ENCODE results near the gene LRGUK.
"Not testable (repeated sequence)": the region's sequence is repeated elsewhere in the genome, so short reads cannot be mapped to it uniquely, and the experiment has no call there.

The LRGUK gene

GRCh38 chr7:134126966-134127848 is at the start of gene LRGUK:
Gene LRGUK (plus strand): TSS chr7:134127340. CDS start chr7:134127368, 28 bp downstream.
- no peak for DNase-seq (ENCODE audit: low read depth, low spot score)

GRCh38 chr7:134077560-134077959 is 49.6 kb upstream of the LRGUK start:
- DNase-seq (ENCODE audit: low read depth, low spot score) = not testable (repeated sequence)

GRCh38 chr7:134078991-134079390 is 48.1 kb upstream of the LRGUK start:
- no peak for DNase-seq (ENCODE audit: low read depth, low spot score)

- DNase-seq (ENCODE audit: low read depth, low spot score) = no peak
Measured at GRCh38 chr7:134081695-134082094, 45.4 kb upstream of the LRGUK start.

GRCh38 chr7:134083766-134084487 is 43.2 kb upstream of the LRGUK start:
- DNase-seq (ENCODE audit: low read depth, low spot score) = no peak

- DNase-seq (ENCODE audit: low read depth, low spot score) = no peak
Measured at GRCh38 chr7:134084488-134085144, 42.5 kb upstream of the LRGUK start.

GRCh38 chr7:134085311-134085710 is 41.8 kb upstream of the LRGUK start:
- no peak for DNase-seq (ENCODE audit: low read depth, low spot score)

GRCh38 chr7:134086998-134087735 is 40.0 kb upstream of the LRGUK start:
- no peak for DNase-seq (ENCODE audit: low read depth, low spot score)

- no peak for DNase-seq (ENCODE audit: low read depth, low spot score)
Measured at GRCh38 chr7:134088199-134088598, 38.9 kb upstream of the LRGUK start.

- no peak for DNase-seq (ENCODE audit: low read depth, low spot score)
Measured at GRCh38 chr7:134089446-134089845, 37.7 kb upstream of the LRGUK start.

GRCh38 chr7:134098072-134098471 is 29.1 kb upstream of the LRGUK start:
- DNase-seq (ENCODE audit: low read depth, low spot score) = no peak

GRCh38 chr7:134101716-134102115 is 25.4 kb upstream of the LRGUK start:
- no peak for DNase-seq (ENCODE audit: low read depth, low spot score)

- no peak for DNase-seq (ENCODE audit: low read depth, low spot score)
Measured at GRCh38 chr7:134104166-134104565, 23.0 kb upstream of the LRGUK start.

GRCh38 chr7:134105841-134106240 is 21.3 kb upstream of the LRGUK start:
- no peak for DNase-seq (ENCODE audit: low read depth, low spot score)

GRCh38 chr7:134108802-134109201 is 18.3 kb upstream of the LRGUK start:
- DNase-seq (ENCODE audit: low read depth, low spot score) = no peak

GRCh38 chr7:134113655-134114054 is 13.5 kb upstream of the LRGUK start:
- no peak for DNase-seq (ENCODE audit: low read depth, low spot score)

- no peak for DNase-seq (ENCODE audit: low read depth, low spot score)
Measured at GRCh38 chr7:134114992-134115391, 12.1 kb upstream of the LRGUK start.

GRCh38 chr7:134120405-134120804 is 6.7 kb upstream of the LRGUK start:
- no peak for DNase-seq (ENCODE audit: low read depth, low spot score)

GRCh38 chr7:134121632-134122139 is 5.5 kb upstream of the LRGUK start:
- DNase-seq (ENCODE audit: low read depth, low spot score) = no peak

GRCh38 chr7:134122980-134123379 is 4.2 kb upstream of the LRGUK start:
- no peak for DNase-seq (ENCODE audit: low read depth, low spot score)

- no peak for DNase-seq (ENCODE audit: low read depth, low spot score)
Measured at GRCh38 chr7:134126146-134126545, 994 bp upstream of the LRGUK start.
